Esophagus squamous epithelium (tissue), 5 donors: ENCODE measurements around the gene NGLY1. TPM values are rescaled to one million over a fixed set of nuclear protein-coding genes. Genes with fewer than 3 reads are reported as not detected.
A peak's percentile ranks its signal among the peaks of the same experiment; 100 is the strongest.

Experiments
- DNase-seq: peaks from one replicate; lab custom pipeline; 2025; lab: John Stamatoyannopoulos, UW
- H3K27ac ChIP-seq, 4 donors: fragments of 200-600 bp; sonication (generic); one replicate each; pipeline ENCODE4 v1.5.1; 2016 to 2019; ENCODE audit warnings: mild to moderate bottlenecking in 1 of 4
- H3K27me3 ChIP-seq, 4 donors: fragments of 200-600 bp; sonication (generic); 1 replicate in 3 of 4; 2 replicates in 1 of 4; pipeline versions ENCODE4 v1.5.1 to v1.6.0; 2017 to 2021; ENCODE audit warnings: antibody characterized with exemption in 1 of 4
- H3K36me3 ChIP-seq, 3 donors: fragments of 200-600 bp; sonication (generic); one replicate each; pipeline ENCODE4 v1.5.1; 2016 to 2019
- H3K4me1 ChIP-seq, 3 donors: fragments of 200-600 bp; sonication (generic); one replicate each; pipeline ENCODE4 v1.5.1; 2017 to 2019
- H3K4me3 ChIP-seq, 4 donors: fragments of 200-600 bp; sonication (generic); 1 replicate in 3 of 4; 2 replicates in 1 of 4; pipeline ENCODE4 v1.5.1; 2016 to 2019; ENCODE audit warnings: mild to moderate bottlenecking in 2 of 4, moderate library complexity in 1 of 4
- H3K9me3 ChIP-seq, 3 donors: fragments of 200-600 bp; sonication (generic); one replicate each; pipeline ENCODE4 v1.5.1; 2016 to 2019
- POLR2A ChIP-seq, 4 donors: fragments of 450-650 bp; IDR thresholded peaks; one replicate each; pipeline ENCODE4 v1.6.1; 2017; ENCODE audit warnings: antibody characterized with exemption in 4 of 4, mild to moderate bottlenecking in 4 of 4, moderate library complexity in 3 of 4
- WGBS, 2 donors: methylation state at CpG; one replicate each; pipeline ENCODE4 v1.1.5; 2018; 5-methylcytosine and 5-hydroxymethylcytosine counted together
- intact Hi-C: fragments of 100-400 bp; cut with DNase I; formaldehyde crosslinking; loops from one replicate; pipeline ENCODE4 v1.15.0; 2022
- total RNA-seq, 4 donors: library from RNA; depleted of rRNA; stranded (reverse); fragments of >200 nt; gene quantifications; one replicate each; pipeline ENCODE4 v1.1.0, GENCODE V29; 2016
- TF ChIP-seq, protein P1 (sequence below), 6 experiments: fragments of 450-650 bp in 4 of 6; fragments of 200-600 bp in 2 of 6; sonication (generic) in 2 of 6; IDR thresholded peaks; one replicate each; pipeline ENCODE4 v1.5.1; 2016 to 2019; ENCODE audit warnings: antibody characterized with exemption in 6 of 6, mild to moderate bottlenecking in 4 of 6, moderate library complexity in 4 of 6
- donor health status: DM: yes; HTN: yes; CAD: no.

Gene NGLY1, protein sequence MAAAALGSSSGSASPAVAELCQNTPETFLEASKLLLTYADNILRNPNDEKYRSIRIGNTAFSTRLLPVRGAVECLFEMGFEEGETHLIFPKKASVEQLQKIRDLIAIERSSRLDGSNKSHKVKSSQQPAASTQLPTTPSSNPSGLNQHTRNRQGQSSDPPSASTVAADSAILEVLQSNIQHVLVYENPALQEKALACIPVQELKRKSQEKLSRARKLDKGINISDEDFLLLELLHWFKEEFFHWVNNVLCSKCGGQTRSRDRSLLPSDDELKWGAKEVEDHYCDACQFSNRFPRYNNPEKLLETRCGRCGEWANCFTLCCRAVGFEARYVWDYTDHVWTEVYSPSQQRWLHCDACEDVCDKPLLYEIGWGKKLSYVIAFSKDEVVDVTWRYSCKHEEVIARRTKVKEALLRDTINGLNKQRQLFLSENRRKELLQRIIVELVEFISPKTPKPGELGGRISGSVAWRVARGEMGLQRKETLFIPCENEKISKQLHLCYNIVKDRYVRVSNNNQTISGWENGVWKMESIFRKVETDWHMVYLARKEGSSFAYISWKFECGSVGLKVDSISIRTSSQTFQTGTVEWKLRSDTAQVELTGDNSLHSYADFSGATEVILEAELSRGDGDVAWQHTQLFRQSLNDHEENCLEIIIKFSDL
- total RNA-seq, result 10 to 100 TPM; 21.3 to 33.8 (median 30.1) TPM

DNA sequence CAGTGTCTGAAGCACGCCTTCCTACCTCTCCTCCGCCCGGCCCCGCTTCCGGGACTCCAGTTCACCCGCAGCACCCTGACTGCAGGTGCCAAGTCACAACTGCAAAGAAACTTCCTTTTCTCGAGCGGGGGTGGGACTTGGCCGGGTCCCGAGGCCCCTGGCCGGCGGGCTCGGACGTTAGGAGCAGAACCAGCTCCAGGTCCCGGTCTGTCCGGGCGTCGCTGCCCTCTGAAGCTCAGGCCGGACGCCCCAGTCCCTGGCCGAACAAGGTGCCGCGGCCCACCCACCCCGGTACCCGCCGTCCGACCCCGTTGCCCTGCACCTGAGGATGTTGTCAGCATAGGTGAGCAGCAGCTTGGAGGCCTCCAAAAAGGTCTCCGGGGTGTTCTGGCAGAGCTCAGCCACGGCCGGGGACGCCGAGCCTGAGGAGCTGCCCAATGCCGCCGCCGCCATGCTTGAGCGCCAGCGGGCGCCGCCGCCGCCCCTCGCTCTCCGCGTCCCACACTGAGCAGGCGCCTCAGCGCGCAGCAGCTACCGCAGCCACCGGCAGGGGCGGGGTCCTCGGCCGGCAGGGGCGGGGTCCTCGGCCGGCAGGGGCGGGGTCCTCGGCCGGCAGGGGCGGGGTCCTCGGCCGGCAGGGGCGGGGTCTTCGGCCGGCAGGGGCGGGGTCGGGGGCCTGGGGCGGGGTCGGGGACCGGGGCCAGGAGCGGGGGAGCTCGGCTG, at the start of gene NGLY1:
Gene NGLY1 (minus strand): TSS at position 506 of the 723 bp plus-strand sequence. CDS start 53 bp downstream, at position 453.
- Histone ChIP-seq H3K4me3 (peak within 1 kb of the TSS; percentile 89 to 98 (median 93)), H3K4me1 (peaks cover 0 to 27% (median 8%) of the 10 kb centered on the region in 3 donors), H3K9me3 (no peaks in the 10 kb centered on the region), H3K36me3 (peaks cover 0 to 3% (median 0%) of the 10 kb centered on the region in 3 donors), H3K27me3 (no peaks in the 10 kb centered on the region), H3K27ac (peak within 1 kb of the TSS; percentile 90 to 95 (median 92))
- intact Hi-C loops, result loop anchor here (5.0 kb wide), 1 partner anchor 121 kb away; the partner anchor contains the start of gene TOP2B
- peak; percentile 52 for DNase-seq
- peak in 3 of 4 donors; percentile 72 to 94 (median 86) for TF ChIP-seq POLR2A (IDR thresholded peaks at IDR 0.05)
- TF ChIP-seq, protein P1, sequence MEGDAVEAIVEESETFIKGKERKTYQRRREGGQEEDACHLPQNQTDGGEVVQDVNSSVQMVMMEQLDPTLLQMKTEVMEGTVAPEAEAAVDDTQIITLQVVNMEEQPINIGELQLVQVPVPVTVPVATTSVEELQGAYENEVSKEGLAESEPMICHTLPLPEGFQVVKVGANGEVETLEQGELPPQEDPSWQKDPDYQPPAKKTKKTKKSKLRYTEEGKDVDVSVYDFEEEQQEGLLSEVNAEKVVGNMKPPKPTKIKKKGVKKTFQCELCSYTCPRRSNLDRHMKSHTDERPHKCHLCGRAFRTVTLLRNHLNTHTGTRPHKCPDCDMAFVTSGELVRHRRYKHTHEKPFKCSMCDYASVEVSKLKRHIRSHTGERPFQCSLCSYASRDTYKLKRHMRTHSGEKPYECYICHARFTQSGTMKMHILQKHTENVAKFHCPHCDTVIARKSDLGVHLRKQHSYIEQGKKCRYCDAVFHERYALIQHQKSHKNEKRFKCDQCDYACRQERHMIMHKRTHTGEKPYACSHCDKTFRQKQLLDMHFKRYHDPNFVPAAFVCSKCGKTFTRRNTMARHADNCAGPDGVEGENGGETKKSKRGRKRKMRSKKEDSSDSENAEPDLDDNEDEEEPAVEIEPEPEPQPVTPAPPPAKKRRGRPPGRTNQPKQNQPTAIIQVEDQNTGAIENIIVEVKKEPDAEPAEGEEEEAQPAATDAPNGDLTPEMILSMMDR (IDR thresholded peaks at IDR 0.05), result peak in 4 of 6 experiments; percentile 19 to 42 (median 35)
- 0% methylated on average over 4 of the region's 72 CpGs; no CpG with 5 or more reads in 1 of the 2 donors for WGBS, 2 donors

DNA sequence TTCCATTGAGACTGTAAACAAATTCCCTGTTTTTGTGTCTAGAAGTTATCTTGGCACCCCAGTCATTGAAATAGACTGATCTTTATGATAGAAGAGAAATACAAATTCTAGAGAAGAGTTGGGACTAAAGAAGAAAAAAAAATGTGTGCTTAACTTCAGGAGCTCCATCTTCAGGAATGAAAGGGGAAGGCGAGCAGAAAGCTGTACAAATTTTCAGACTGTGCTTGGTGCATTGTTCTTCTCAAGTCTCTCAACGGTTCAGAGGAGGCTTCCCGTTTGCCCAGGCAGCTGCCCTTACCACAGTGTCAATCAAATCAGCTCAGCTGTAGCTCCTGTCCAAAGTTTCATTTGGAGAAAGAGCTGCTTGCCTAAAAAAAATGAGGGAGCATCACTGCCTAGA, 48.3 kb upstream of the NGLY1 start:
- no peak for TF ChIP-seq POLR2A (IDR thresholded peaks at IDR 0.05)
- TF ChIP-seq, protein P1 (IDR thresholded peaks at IDR 0.05), result peak in 1 of 6 experiments; percentile 28

DNA sequence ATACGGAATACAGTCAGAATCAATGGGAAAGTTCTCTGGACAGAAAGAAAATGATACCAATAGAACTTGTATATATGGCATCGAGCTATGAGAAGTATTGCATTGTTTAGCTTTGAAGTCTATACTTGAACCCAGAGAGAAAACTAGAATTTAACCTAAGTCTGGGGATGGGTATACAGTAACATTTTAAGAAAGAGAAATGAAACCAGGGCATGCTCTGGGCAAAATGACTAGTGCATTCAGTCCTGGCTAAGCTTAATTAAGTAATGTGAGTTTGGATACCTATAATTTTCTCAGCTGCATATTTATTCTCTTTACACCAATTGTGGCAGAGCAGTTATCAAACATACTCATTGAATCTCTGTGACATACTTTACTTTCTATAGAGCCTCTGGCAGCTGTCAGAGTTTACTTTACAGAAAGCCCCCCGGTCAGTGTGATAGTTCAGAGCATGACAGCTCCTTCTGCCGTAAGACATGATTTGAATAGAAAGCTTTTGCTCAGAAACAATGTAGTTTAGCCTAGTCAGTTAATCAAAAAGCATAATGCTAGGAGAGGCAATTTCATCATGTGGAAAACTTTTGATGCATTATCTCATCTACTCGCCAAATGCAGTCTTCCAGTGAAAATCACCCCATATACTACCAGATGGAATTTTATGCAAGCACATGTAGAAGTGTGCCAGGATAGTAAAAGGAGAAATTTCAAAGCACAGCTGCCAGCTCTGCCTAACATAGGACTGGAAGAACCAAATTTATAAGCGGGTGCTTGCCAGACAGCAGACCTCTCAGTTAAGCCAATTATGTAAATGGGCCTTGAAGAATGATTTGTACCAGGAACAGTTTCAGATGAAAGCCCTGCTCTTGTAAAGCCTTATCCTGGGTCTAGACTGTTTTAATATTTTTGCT, 47.4 kb upstream of the NGLY1 start:
- DNase-seq, result no peak
- H3K27ac ChIP-seq, result no peak overlapping the region
- H3K9me3 ChIP-seq, result no peaks in the 10 kb centered on the region
- intact Hi-C loops, result no loop called here
- 55 to 58% methylated on average over 6 of the region's 6 CpGs for WGBS, 2 donors
- H3K36me3 ChIP-seq, result no peaks in the 10 kb centered on the region
- TF ChIP-seq, protein P1 (IDR thresholded peaks at IDR 0.05), result no peak
- no peak for TF ChIP-seq POLR2A (IDR thresholded peaks at IDR 0.05)
- no peaks in the 10 kb centered on the region for H3K4me1 ChIP-seq
- H3K4me3 ChIP-seq, result no peak overlapping the region
- no peaks in the 10 kb centered on the region for H3K27me3 ChIP-seq

More for the DNA sequence above, 48.3 kb upstream of the NGLY1 start:
- H3K27ac ChIP-seq, result no peak overlapping the region
- 16 to 18% methylated on average over 3 of the region's 3 CpGs for WGBS, 2 donors
- intact Hi-C loops, result no loop called here
- no peaks in the 10 kb centered on the region for H3K27me3 ChIP-seq
- H3K9me3 ChIP-seq, result no peaks in the 10 kb centered on the region
- H3K4me1 ChIP-seq, result no peaks in the 10 kb centered on the region
- H3K4me3 ChIP-seq, result no peak overlapping the region
- DNase-seq, result no peak
- H3K36me3 ChIP-seq, result no peaks in the 10 kb centered on the region

DNA sequence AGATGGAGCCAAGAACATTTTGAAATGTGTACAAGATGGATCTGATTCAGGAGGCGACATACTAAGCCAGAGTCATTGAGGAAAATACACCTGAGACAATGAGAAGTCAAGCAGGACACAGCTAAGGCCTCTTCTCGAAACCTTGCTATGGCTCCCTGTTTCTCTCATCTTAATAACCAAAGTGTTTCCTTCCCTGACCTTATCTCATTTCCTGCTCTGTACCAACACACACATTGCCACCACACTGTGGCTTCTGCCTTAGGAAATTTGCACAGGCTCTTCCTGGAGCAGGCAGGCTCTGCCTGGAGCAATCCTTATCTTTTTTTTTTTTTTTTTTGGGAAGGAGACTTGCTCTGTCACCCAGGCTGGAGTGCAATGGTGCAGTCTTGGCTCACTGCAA, 43.3 kb upstream of the NGLY1 start:
- no peaks in the 10 kb centered on the region for H3K9me3 ChIP-seq
- DNase-seq, result no peak
- no peaks in the 10 kb centered on the region for H3K36me3 ChIP-seq
- no peak overlapping the region for H3K4me3 ChIP-seq
- TF ChIP-seq, protein P1 (IDR thresholded peaks at IDR 0.05), result no peak
- no peak for TF ChIP-seq POLR2A (IDR thresholded peaks at IDR 0.05)
- 30 to 59% methylated on average over 2 of the region's 2 CpGs for WGBS, 2 donors
- intact Hi-C loops, result no loop called here
- no peaks in the 10 kb centered on the region for H3K27me3 ChIP-seq
- no peaks in the 10 kb centered on the region for H3K4me1 ChIP-seq
- no peak overlapping the region for H3K27ac ChIP-seq
